ENCODE measurements around the gene SCPEP1.
A peak's percentile ranks its signal among the peaks of the same experiment; 100 is the strongest.
"Not testable (repeated sequence)": the region's sequence is repeated elsewhere in the genome, so short reads cannot be mapped to it uniquely, and the experiment has no call there.

SCPEP1 gene

GRCh38 chr17:56965241-56965640 is 12.7 kb upstream of the SCPEP1 start:
- DNase-seq (ENCODE audit: low spot score) = not testable (repeated sequence)

- not testable (repeated sequence) for DNase-seq (ENCODE audit: low spot score)
Observed at GRCh38 chr17:56965681-56966080, 12.2 kb upstream of the SCPEP1 start.

- DNase-seq (ENCODE audit: low spot score) = no peak
Observed at GRCh38 chr17:56966338-56966737, 11.6 kb upstream of the SCPEP1 start.

GRCh38 chr17:56970974-56971373 is 7.0 kb upstream of the SCPEP1 start:
- DNase-seq (ENCODE audit: low spot score) = no peak

GRCh38 chr17:56972111-56972730 is 5.7 kb upstream of the SCPEP1 start:
- no peak for DNase-seq (ENCODE audit: low spot score)

GRCh38 chr17:56973520-56973919 is 4.4 kb upstream of the SCPEP1 start:
- no peak for DNase-seq (ENCODE audit: low spot score)

GRCh38 chr17:56974055-56974454 is 3.9 kb upstream of the SCPEP1 start:
- no peak for DNase-seq (ENCODE audit: low spot score)

GRCh38 chr17:56975656-56976055 is 2.3 kb upstream of the SCPEP1 start:
- no peak for DNase-seq (ENCODE audit: low spot score)

GRCh38 chr17:56976941-56977608 is 856 bp upstream of the SCPEP1 start:
- no peak for DNase-seq (ENCODE audit: low spot score)

- peak; percentile 31 for DNase-seq (ENCODE audit: low spot score)
Observed at GRCh38 chr17:56978441-56979090, 635 bp downstream of the SCPEP1 start.

- no peak for DNase-seq (ENCODE audit: low spot score)
Observed at GRCh38 chr17:56979091-56979480, 1.2 kb downstream of the SCPEP1 start.

GRCh38 chr17:56980526-56980925 is 2.6 kb downstream of the SCPEP1 start:
- DNase-seq (ENCODE audit: low spot score) = not testable (repeated sequence)

- no peak for DNase-seq (ENCODE audit: low spot score)
Observed at GRCh38 chr17:56982312-56982711, 4.4 kb downstream of the SCPEP1 start.

GRCh38 chr17:56983366-56983765 is 5.4 kb downstream of the SCPEP1 start:
- DNase-seq (ENCODE audit: low spot score) = no peak

GRCh38 chr17:56985371-56986162 is 7.6 kb downstream of the SCPEP1 start:
- no peak for DNase-seq (ENCODE audit: low spot score)

- no peak for DNase-seq (ENCODE audit: low spot score)
Observed at GRCh38 chr17:56987283-56987834, 9.4 kb downstream of the SCPEP1 start.

GRCh38 chr17:56988901-56989572 is 11.1 kb downstream of the SCPEP1 start:
- DNase-seq (ENCODE audit: low spot score) = no peak

- no peak for DNase-seq (ENCODE audit: low spot score)
Observed at GRCh38 chr17:56992364-56992763, 14.4 kb downstream of the SCPEP1 start.

GRCh38 chr17:56994009-56994792 is 16.3 kb downstream of the SCPEP1 start:
- no peak for DNase-seq (ENCODE audit: low spot score)

- no peak for DNase-seq (ENCODE audit: low spot score)
Observed at GRCh38 chr17:56995766-56996165, 17.8 kb downstream of the SCPEP1 start.

- DNase-seq (ENCODE audit: low spot score) = no peak
Observed at GRCh38 chr17:56997313-56997712, 19.4 kb downstream of the SCPEP1 start.
